GM18517 (cell line): Measurements from ENCODE around the gene MRPS34.
A peak's percentile ranks its signal among the peaks of the same experiment; 100 is the strongest.
"Not testable (repeated sequence)": the region's sequence is repeated elsewhere in the genome, so short reads cannot be mapped to it uniquely, and the experiment has no call there.

Source experiments
- ATAC-seq: cut with Tn5 transposase; IDR thresholded peaks from one replicate; pipeline ENCODE4 v1.9.1; 2021; ENCODE audit warnings: mild to moderate bottlenecking, moderate library complexity; ENCODE audit not compliant: unreplicated experiment

The MRPS34 gene

DNA sequence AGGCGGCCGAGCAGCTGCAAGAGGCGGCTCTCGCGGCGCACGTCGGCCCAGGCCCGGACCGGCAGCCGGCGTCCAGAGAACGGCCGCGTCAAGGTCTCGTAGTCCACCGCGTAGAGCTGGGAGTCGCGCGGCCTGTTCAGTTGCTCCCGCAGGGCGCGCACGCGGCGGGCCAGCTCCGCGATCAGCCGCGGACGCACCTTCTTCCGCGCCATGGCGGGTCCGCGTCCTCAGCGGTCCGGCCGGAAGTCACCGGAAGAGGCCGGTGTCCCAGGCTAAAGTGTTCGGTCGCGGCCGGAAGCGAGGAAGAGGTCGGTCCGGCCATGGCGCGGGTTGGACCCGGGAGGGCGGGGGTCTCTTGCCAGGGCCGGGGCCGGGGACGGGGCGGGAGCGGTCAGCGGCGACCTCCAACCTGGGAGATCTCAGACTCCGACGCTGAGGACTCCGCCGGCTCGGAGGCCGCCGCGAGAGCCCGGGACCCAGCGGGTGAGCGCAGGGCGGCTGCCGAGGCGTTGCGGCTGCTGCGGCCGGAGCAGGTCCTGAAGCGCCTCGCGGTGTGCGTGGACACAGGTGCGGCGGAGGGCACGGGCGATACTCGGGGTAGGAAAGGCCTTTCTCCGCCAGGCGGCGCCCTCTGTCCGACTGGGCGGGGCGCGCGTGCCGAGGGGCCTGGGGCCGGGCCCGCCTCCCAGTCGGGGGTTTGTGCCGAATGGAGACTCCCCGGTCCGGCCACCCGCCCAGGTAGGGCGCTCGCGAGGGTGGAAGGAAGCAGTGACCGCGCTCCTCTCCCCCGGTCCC is at the start of gene MRPS34:
Gene MRPS34 (minus strand): TSS at position 227 of the 795 bp plus-strand sequence. CDS start 15 bp downstream, at position 212.
- peak; percentile 43 for ATAC-seq

GRCh38 chr16:1821861-1822611 is 49.1 kb upstream of the MRPS34 start:
- ATAC-seq: no peak

DNA sequence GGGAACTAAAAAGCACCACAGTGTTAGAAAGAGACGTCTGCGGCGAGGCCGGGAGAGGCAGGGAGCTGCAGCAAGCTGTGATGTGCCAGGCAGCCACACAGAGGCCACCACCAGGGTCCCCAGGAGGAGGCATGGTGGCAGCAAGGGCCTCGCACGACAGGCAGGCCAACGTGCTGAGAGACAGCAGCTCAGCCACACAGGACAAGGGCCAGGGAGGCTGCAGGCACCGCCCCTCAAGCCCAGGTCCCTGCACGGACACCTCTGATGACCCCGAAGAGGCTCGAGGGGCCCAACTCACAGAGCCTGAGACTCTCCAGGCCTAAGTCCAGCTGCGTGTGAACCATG is 48.0 kb upstream of the MRPS34 start:
- no peak for ATAC-seq

- no peak for ATAC-seq
These were observed 47.4 kb upstream of the MRPS34 start for GRCh38 chr16:1820096-1820945.

GRCh38 chr16:1819611-1820010 is 46.7 kb upstream of the MRPS34 start:
- ATAC-seq: no peak

GRCh38 chr16:1818873-1819525 is 46.1 kb upstream of the MRPS34 start:
- no peak for ATAC-seq

DNA sequence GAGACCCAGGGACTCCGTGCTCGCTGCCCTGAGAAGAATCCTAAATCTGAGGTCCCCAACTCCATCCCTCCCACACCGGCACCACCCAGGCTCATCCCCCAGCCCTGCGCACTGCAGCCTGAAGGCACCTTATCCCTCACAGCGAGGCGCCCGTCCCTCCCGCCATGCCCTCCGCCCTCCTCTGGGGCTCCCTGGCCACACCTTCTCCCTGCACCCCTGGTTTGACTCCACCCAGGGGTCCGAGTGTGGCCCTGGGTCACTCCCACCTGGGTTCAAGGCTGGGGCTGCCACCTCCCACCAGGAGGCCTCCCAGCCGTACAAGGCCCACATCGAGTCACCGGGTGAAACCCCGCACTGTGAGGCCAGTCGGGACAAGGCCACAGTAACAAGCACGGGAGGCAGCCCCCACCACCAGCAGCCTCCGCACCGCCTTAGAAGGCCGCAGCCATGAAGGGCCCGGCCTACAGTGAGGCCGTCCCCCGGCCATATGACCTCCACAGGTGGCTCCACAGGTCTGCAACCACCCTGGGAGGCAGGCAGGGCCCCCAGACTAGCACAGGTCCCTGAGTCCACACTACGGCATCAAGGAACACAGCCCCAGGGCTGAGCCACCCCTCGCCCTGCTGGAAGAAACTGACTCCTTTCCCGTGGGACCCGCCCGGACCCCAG is 45.4 kb upstream of the MRPS34 start:
- ATAC-seq: no peak

DNA sequence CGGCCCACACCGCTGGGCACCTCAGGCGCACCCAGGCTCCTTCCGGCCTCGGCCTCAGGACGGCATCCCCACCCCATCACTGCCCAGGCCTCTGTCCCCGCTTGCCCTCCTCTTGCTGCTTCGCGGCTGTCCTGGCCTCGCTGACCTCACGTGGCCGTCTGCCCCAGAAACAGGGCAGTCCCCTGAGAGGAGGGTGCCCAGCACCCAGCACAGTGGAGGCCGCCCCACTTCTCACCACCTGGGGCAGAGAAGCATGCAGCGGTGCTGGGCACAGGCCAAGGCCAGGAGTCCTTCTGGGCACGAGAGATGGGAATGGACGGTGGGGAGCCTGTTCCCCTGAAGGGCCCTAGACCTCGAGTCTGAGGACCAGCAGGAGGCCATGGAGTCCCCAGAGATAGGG is 44.8 kb upstream of the MRPS34 start:
- ATAC-seq: no peak

DNA sequence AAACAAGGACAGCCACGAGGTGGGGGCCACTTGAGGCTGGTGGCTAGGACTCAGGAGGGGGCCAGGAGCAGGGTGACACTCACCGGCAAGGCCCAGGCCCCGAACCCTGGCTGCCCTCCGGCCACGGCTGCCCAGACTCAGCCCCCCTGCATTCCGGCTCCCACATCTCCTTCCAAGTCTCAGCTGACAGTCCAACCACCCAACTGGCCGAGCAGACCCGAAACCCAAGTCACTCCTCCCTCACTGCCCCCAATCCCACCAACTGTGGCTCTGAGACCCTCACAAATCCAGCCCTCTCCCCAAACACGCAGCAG is 44.3 kb upstream of the MRPS34 start:
- ATAC-seq: no peak

DNA sequence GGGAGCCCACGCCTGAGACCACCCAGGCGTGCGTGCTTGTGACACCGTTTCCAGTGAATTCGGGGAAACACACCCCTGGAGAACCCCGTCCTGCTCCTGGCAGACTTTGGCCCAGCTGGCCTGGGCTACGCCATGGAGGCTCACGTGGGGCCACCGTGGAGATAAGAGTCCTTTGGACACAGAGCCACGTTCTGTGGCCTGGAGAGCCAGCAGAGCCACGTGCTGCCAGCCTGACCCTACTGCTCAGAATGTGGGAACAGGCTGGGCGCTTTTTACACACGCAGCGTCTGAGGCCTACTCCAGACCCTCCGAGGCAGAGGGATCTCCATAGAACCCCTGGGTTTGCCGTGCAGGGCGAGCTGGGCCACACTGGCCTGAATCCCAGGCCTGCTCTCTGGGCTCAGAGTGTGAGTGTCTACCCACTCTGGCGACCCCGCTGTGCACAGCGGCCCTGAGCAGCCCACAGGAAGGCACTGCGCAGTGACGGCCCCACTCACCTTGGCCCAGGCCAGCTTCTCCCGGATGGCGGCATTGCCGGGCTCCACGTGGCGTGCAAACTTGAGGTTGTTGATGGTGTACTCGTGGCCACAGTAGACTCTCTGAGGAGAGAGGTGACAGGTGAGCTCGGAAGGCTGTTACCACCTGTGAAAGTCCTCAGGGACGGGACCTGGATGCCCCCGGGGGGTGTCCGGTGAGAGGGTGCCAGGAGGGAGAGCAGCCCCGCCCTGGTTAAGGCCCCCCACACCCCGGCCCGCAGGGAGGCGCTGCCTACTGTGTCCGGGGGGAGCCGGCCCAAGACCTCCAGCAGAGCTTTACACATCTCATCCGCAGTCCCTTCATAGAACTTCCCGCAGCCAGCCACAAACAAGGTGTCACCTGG is 43.7 kb upstream of the MRPS34 start:
- no peak for ATAC-seq

GRCh38 chr16:1815461-1815860 is 42.5 kb upstream of the MRPS34 start:
- ATAC-seq: no peak

DNA sequence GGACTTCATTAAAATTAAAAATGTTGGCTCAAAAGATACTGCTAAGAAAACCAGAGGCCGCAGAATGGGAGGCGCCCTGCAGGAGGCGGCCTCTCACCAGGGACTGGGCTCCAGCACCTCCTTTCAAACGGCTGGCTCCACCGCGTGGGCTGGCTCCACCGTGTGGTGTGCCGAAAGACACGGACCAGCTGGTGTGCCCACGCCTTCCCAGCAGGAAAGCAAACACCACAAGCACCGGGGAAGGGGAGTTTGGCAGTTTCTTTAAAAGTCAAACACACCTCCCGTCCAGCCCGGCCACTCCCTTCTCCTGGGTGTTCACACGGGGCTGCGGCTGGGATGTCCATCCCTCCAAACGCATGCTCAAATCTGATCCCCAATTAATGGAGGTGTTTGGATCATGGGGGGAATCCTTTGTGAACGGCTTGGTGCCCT is 39.8 kb upstream of the MRPS34 start:
- ATAC-seq: no peak

DNA sequence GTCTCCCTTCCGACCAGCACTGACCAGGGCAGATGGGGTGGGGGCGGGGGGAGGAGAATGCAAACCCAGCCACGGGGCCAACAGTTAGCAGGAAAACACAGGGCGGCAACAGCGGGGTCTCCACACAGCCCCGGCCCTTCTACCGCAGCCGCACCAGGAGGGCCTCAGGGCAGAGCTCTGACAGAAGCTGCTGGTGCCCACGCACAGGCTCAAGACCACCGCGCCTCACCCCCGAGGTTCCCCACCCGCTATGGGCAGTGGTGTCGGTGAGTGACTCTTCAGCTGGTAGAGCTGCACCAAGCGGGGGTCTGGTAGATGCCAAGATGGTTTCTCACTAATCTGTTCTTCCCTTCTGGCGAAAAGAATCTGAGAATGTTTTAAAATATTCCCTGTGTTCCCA is 37.6 kb upstream of the MRPS34 start:
- ATAC-seq: no peak

DNA sequence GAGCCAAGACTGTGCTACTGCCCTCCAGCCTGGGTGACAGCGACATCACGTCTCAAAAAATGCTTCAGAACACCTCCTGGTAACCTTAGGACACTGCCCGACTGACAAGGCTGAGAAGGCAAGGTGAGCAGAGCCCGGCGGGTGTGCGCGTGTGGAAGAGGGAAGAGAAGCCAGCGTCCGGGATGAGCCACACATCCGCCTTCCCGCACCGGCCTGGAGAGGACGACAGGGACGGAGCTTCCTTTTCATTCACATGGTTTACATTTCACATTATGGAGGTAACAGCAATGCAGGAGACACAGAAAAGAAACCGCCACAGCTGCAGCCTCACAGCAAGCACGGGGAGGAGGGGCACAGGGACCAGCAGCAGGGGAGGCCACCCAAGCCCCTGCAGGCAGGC is 37.2 kb upstream of the MRPS34 start:
- no peak for ATAC-seq

DNA sequence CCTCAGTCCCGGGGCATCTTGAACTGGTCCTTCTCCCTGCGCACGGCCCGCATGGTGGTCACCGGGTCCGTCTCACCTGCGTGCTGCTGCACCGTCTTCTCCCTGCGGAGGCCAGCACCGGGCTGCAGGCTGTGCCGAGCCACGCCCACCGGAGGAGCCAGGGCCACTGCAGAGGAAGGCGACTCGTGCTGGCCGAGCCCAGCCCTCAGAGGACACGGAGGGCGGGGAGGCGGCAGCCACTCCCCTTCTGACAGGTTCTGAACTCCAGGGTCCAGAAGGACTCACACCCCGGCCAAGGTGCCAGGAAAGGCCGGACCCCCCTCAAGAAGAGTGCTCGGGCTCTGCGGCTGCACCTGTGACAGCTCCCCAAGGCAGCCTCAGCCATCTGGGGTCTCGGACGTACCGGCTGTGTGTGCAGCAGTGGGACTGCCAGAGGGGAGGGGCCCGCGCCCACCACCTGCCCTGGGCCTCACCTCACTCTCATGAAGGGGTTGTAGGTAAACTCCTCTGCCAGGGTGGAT is 36.4 kb upstream of the MRPS34 start:
- ATAC-seq: no peak

- ATAC-seq: no peak
These were observed 35.8 kb upstream of the MRPS34 start for GRCh38 chr16:1808691-1809090.

GRCh38 chr16:1807626-1808025 is 34.7 kb upstream of the MRPS34 start:
- ATAC-seq: no peak

DNA sequence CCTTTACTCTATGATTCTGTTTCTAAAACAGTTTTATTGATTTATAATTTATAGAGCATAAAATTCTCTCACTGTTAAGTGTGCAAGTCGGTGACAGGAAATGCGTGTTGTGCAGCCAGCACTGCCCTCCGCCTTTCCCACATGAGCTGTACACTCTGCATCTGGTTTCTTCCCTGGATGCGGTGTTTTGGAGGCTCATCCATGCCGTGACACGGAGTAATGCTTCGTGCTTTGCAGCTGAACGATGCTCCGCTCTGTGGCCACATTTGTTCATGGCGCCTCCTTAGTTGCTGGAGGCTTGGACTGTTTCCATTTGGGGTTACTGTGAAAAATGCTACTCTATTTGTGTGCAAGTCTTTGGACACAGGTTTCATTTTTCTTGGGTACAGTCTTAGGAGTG is 27.8 kb upstream of the MRPS34 start:
- no peak for ATAC-seq

GRCh38 chr16:1799263-1799662 is 26.3 kb upstream of the MRPS34 start:
- not testable (repeated sequence) for ATAC-seq
